OCI-LY3 (cell line): ENCODE results near the gene LYPD6B.

ENCODE experiments used
- CTCF ChIP-seq: fragments of 200-600, 300-600 bp; sonication (generic); IDR thresholded peaks from 2 replicates; pipeline ENCODE4 v1.5.1; 2014; ENCODE audit warnings: antibody characterized with exemption, low read length, low read depth
- EZH2phosphoT487 ChIP-seq: fragments of 200-600 bp; shearing (Covaris generic); IDR thresholded peaks from 2 replicates; pipeline ENCODE4 v1.6.1; 2018; ENCODE audit warnings: antibody characterized with exemption, mixed run types, low read depth

- TF ChIP-seq CTCF (no peak), EZH2phosphoT487 (no peak)
Observed at GRCh38 chr2:148998165-148998830, 40.2 kb upstream of the LYPD6B start.
